Measurements from ENCODE around the gene SLC25A51.

Gene SLC25A51

GRCh38 chr9:37903647-37904444 lies at the start of gene SLC25A51:
TSS of gene SLC25A51 (minus strand) at chr9:37904127. CDS start at chr9:37888550, 15,577 bp downstream.
- TF ChIP-seq ZNF274 (IDR thresholded peaks at IDR 0.05; ENCODE audit: low read depth, low read length), result no peak
- peak within 1 kb of the TSS; percentile 95 for H3K4me3 ChIP-seq (ENCODE audit: low read length)

- H3K4me3 ChIP-seq (ENCODE audit: low read length), result no peak overlapping the region
- no peak for TF ChIP-seq ZNF274 (IDR thresholded peaks at IDR 0.05; ENCODE audit: low read depth, low read length)
Measured at GRCh38 chr9:37953206-37953774, 49.4 kb upstream of the SLC25A51 start.

- no peak for TF ChIP-seq ZNF274 (IDR thresholded peaks at IDR 0.05; ENCODE audit: low read depth, low read length)
- H3K4me3 ChIP-seq (ENCODE audit: low read length), result no peak overlapping the region
Measured at GRCh38 chr9:37952731-37953130, 48.8 kb upstream of the SLC25A51 start.

GRCh38 chr9:37951671-37952449 lies 47.9 kb upstream of the SLC25A51 start:
- no peak for TF ChIP-seq ZNF274 (IDR thresholded peaks at IDR 0.05; ENCODE audit: low read depth, low read length)
- H3K4me3 ChIP-seq (ENCODE audit: low read length), result no peak overlapping the region

GRCh38 chr9:37950561-37950960 lies 46.6 kb upstream of the SLC25A51 start:
- no peak for TF ChIP-seq ZNF274 (IDR thresholded peaks at IDR 0.05; ENCODE audit: low read depth, low read length)
- no peak overlapping the region for H3K4me3 ChIP-seq (ENCODE audit: low read length)

GRCh38 chr9:37949576-37949975 lies 45.6 kb upstream of the SLC25A51 start:
- no peak for TF ChIP-seq ZNF274 (IDR thresholded peaks at IDR 0.05; ENCODE audit: low read depth, low read length)
- no peak overlapping the region for H3K4me3 ChIP-seq (ENCODE audit: low read length)

GRCh38 chr9:37948417-37948980 lies 44.6 kb upstream of the SLC25A51 start:
- no peak for TF ChIP-seq ZNF274 (IDR thresholded peaks at IDR 0.05; ENCODE audit: low read depth, low read length)
- H3K4me3 ChIP-seq (ENCODE audit: low read length), result no peak overlapping the region

- no peak overlapping the region for H3K4me3 ChIP-seq (ENCODE audit: low read length)
- no peak for TF ChIP-seq ZNF274 (IDR thresholded peaks at IDR 0.05; ENCODE audit: low read depth, low read length)
Measured at GRCh38 chr9:37947977-37948376, 44.0 kb upstream of the SLC25A51 start.

GRCh38 chr9:37947471-37947870 lies 43.5 kb upstream of the SLC25A51 start:
- H3K4me3 ChIP-seq (ENCODE audit: low read length), result no peak overlapping the region
- no peak for TF ChIP-seq ZNF274 (IDR thresholded peaks at IDR 0.05; ENCODE audit: low read depth, low read length)

- no peak overlapping the region for H3K4me3 ChIP-seq (ENCODE audit: low read length)
- no peak for TF ChIP-seq ZNF274 (IDR thresholded peaks at IDR 0.05; ENCODE audit: low read depth, low read length)
Measured at GRCh38 chr9:37946971-37947370, 43.0 kb upstream of the SLC25A51 start.

- H3K4me3 ChIP-seq (ENCODE audit: low read length), result no peak overlapping the region
- no peak for TF ChIP-seq ZNF274 (IDR thresholded peaks at IDR 0.05; ENCODE audit: low read depth, low read length)
Measured at GRCh38 chr9:37946041-37946440, 42.1 kb upstream of the SLC25A51 start.

GRCh38 chr9:37944671-37945481 lies 40.9 kb upstream of the SLC25A51 start:
- no peak for TF ChIP-seq ZNF274 (IDR thresholded peaks at IDR 0.05; ENCODE audit: low read depth, low read length)

GRCh38 chr9:37944266-37944650 lies 40.3 kb upstream of the SLC25A51 start:
- no peak for TF ChIP-seq ZNF274 (IDR thresholded peaks at IDR 0.05; ENCODE audit: low read depth, low read length)
- H3K4me3 ChIP-seq (ENCODE audit: low read length), result no peak overlapping the region

More at GRCh38 chr9:37944671-37945481, 40.9 kb upstream of the SLC25A51 start:
- H3K4me3 ChIP-seq (ENCODE audit: low read length), result no peak overlapping the region

Data from GM08714 (cell line).